GM12872 (cell line): ENCODE data around the gene COX11.

Experiments used
- TF ChIP-seq, protein P1 (sequence below): IDR thresholded peaks from 3 replicates; pipeline ENCODE4 v1.5.1; 2011; ENCODE audit warnings: low read depth, mild to moderate bottlenecking, low read length, moderate library complexity; ENCODE audit not compliant: insufficient read depth

The COX11 gene

DNA sequence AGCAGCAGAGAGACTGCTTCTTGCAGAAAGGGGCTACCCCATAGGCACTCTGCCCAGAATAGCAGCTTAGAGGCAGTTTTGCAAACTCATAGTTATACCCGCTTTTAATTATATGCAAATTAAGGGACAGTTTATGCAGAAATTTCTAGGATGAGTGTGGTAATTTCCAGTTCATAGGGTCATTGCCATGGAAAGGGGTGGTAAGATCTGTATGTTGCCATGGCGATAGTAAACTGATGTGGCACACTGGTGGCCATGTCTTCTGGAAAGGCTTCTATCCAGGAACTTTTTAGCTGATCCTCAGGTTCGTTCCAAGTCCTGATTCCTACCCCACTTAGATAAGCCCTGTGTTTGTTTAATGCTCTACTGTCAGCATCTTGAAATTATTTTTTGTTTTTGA, 6.3 kb upstream of the COX11 start:
- TF ChIP-seq, protein P1, sequence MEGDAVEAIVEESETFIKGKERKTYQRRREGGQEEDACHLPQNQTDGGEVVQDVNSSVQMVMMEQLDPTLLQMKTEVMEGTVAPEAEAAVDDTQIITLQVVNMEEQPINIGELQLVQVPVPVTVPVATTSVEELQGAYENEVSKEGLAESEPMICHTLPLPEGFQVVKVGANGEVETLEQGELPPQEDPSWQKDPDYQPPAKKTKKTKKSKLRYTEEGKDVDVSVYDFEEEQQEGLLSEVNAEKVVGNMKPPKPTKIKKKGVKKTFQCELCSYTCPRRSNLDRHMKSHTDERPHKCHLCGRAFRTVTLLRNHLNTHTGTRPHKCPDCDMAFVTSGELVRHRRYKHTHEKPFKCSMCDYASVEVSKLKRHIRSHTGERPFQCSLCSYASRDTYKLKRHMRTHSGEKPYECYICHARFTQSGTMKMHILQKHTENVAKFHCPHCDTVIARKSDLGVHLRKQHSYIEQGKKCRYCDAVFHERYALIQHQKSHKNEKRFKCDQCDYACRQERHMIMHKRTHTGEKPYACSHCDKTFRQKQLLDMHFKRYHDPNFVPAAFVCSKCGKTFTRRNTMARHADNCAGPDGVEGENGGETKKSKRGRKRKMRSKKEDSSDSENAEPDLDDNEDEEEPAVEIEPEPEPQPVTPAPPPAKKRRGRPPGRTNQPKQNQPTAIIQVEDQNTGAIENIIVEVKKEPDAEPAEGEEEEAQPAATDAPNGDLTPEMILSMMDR = no peak

DNA sequence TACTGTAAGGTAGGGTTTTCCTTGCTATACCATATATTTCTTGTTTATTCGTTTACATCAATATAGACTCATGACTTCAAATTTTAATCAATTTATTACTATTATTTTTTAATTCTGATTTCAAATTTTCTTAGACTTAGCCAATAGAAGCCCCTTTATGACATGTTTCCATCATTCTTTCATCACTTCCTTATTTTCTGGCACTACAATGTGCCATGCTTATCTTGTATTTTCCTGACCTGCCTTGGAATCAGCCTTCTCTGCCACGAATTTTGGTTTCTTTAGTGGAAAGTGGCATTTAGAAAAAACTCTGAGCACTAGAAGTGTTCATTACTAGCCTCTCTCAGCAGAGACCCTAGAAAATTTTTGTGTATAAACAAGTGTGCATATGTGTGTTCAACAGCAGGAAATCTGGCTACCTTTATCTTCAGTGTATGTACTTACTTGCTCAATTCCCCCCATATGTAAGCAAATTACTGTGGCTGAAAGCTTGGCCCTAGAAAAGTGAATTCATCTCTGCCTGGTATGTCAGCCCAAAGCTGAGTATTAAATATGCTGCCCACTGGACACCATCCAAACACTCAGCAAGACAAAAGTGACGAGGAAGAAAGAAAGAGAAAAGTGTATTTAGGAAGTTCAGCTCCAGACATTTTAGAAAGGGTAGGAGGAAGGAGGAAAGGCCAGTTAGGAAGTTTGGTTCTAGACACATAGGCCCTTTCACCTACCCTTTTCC, 4.1 kb upstream of the COX11 start:
- TF ChIP-seq, protein P1 = no peak

DNA sequence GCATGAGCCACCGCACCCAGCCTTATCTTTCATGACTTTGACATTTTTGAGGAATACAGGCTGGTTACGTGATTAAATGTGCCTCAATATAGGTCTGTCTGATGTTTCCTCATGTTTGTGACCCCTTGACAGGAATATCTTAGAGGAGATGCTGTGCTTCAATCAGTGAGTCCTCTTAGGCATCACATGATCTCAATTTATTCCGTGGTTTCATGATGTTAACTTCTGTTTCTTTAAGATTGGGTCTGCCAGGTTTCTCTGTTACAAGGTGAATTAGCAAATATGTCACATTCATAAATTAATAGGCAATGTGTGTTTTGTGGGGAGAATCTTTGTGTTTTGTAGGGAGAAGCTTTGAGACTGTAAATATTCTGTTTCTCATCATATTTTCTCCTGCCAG, 3.4 kb upstream of the COX11 start:
- TF ChIP-seq, protein P1 = no peak

DNA sequence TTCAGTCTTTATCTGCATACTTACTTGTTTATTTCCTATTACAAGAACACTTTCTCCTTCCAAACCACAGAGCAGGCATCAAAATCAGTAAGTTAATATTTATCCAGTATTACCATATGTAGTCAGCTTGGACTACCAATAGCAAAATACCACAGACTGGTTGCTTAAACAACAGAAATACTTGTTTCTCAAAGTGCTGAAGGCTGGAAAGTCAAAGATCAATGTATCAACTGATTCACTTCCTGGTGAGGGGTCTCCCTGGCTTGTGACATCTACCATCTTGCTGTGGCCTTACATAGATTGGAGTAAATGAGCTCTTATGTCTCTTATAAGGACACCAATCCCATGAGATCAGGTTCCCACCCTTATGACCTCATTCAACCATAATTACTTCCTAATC, 2.7 kb upstream of the COX11 start:
- TF ChIP-seq, protein P1 = no peak

DNA sequence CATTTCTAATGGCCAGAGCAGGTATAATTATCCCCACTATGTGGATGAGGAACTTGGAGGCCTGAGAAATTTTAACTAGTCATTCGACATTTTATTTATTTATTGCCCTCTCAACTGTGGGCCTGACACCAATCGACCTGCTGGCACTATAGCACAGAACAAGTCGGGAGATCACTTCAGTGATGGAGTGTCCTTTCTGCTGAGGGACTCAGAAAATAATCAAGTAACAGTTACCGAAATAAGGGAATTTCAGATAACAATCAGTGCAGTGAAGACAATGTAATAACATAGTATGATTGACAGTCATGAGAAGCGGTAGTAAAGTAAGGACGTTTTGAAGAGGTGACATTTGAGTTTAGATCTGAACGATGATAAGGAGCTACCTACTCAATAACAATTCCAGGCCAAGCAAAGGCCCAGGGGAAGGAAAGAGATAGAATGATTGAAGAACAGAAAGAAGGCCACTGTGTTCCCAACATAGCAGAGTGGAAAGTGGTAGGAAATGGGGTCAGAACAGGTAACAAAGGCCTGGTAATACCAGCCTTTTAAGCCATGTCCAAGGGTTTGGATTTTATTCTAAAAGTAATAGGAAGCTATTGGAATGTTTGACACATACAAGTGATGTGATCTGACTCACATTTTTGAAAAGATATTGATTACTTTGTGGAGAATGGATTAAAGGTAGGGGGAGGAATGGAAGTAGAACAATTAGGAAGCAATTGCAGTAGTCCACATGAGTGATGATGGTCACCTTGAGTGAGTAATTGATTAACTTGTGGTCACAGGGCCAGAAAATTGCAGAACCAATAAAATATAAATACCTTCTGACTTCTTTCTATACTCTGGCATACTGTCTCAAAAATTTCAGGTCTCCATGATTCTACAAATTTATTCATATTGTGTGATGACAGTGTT, 1.5 kb upstream of the COX11 start:
- TF ChIP-seq, protein P1 = no peak

DNA sequence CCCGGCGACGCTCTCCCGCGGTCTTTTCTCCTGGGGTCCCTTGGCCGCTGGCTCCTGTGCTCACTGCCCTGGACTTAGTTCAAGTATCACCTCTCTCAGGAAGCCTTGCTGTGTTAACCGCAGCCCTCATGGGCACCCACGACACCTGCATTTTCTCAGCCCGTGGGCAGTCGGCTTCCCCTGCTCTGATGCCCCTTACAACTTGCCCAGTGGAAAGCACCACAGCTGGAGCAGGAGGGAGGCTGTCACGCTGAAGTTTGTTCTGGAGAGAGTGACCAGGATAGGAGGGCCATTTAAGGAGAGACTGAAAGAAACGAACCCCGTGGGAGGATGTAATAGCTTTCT, 506 bp upstream of the COX11 start:
- TF ChIP-seq, protein P1 = no peak

DNA sequence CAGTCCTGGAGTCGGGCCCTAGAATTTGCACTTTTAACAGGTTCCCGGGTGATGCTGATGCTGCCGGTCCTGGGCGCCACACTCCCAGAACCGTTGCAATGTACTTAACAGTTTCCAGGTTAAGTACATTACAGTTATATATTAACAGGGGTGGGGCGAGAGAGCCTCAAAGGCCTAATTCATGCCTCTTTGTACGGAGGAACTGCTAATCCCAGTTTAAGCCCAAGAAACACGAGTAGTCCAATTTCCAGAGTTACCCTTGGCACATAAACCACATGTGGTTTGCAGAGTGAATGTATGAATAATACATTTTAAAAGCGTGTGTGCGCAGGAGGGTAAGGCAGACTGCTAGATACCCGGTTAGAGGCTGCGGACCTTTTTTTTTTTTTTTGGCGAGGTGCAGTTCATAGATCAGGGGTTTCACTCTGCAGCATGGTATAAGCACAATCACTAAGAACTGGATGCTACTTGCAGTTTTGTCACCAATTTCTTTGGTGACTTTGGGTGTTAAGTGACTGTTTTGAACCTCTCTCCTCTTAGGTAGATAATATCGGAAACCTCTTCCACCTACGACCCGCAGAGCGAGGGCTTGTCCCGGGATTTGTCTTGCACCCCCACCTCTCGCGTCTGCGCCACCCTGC, 713 bp downstream of the COX11 start:
- TF ChIP-seq, protein P1 = peak; percentile 62
